KMS-11 (cell line): ENCODE results near the gene SLC6A17.

ENCODE experiments used
- H2AFZ ChIP-seq: fragments of 200-600 bp; sonication (generic); 2 replicates; pipeline ENCODE4 v1.6.1; 2016; ENCODE audit warnings: antibody characterized with exemption, mixed run types, low read depth
- H3K27ac ChIP-seq: fragments of 200-600 bp; sonication (generic); 2 replicates; pipeline ENCODE4 v1.6.1; 2016; ENCODE audit warnings: mild to moderate bottlenecking, mixed run types
- H3K27me3 ChIP-seq: fragments of 200-600 bp; sonication (generic); 2 replicates; pipeline ENCODE4 v1.6.1; 2017; ENCODE audit warnings: mild to moderate bottlenecking, low read depth, mixed run types, moderate library complexity; ENCODE audit not compliant: insufficient read depth
- H3K36me3 ChIP-seq: fragments of 200-600 bp; sonication (generic); 2 replicates; pipeline ENCODE4 v1.6.1; 2017; ENCODE audit warnings: mild to moderate bottlenecking, mixed run types; ENCODE audit not compliant: insufficient read depth
- H3K4me1 ChIP-seq: fragments of 200-600 bp; sonication (generic); 2 replicates; pipeline ENCODE4 v1.6.1; 2016; ENCODE audit warnings: mild to moderate bottlenecking, low read depth, mixed run types; ENCODE audit not compliant: poor library complexity, severe bottlenecking
- H3K4me2 ChIP-seq: fragments of 200-600 bp; sonication (generic); 2 replicates; pipeline ENCODE4 v1.7.0; 2016; ENCODE audit warnings: mild to moderate bottlenecking, mixed run types
- H3K4me3 ChIP-seq: fragments of 200-600 bp; sonication (generic); IDR thresholded peaks from 2 replicates; pipeline ENCODE4 v1.6.1; 2017; ENCODE audit warnings: low read depth, low read length, mixed read lengths; ENCODE audit not compliant: insufficient read depth
- H3K79me2 ChIP-seq: fragments of 200-600 bp; sonication (generic); 2 replicates; pipeline ENCODE4 v1.6.1; 2016; ENCODE audit warnings: low read depth, mixed run types; ENCODE audit not compliant: insufficient read depth
- H3K9ac ChIP-seq: fragments of 200-600 bp; sonication (generic); 2 replicates; pipeline ENCODE4 v1.6.1; 2016; ENCODE audit warnings: mild to moderate bottlenecking, mixed run types
- H4K20me1 ChIP-seq: fragments of 200-600 bp; sonication (generic); 2 replicates; pipeline ENCODE4 v1.6.1; 2016; ENCODE audit warnings: mild to moderate bottlenecking, mixed run types; ENCODE audit not compliant: insufficient read depth
- CTCF ChIP-seq: fragments of 200-600 bp; sonication (generic); conservative IDR thresholded peaks from 2 replicates; pipeline ENCODE4 v1.6.1; 2017; ENCODE audit warnings: low read depth, mild to moderate bottlenecking, antibody characterized with exemption, low read length, moderate library complexity, mixed read lengths

SLC6A17 gene

GRCh38 chr1:110223581-110223980 lies 73.3 kb downstream of the SLC6A17 start:
- H3K4me2 ChIP-seq: no peak overlapping the region
- H2AFZ ChIP-seq: no peak overlapping the region
- H3K27me3 ChIP-seq: no peaks in the 10 kb centered on the region
- H3K4me1 ChIP-seq: no peaks in the 10 kb centered on the region
- H3K9ac ChIP-seq: no peak overlapping the region
- no peaks in the 10 kb centered on the region for H3K79me2 ChIP-seq
- no peaks in the 10 kb centered on the region for H4K20me1 ChIP-seq
- no peak overlapping the region for H3K4me3 ChIP-seq
- H3K36me3 ChIP-seq: no peaks in the 10 kb centered on the region
- TF ChIP-seq CTCF: no peak
- H3K27ac ChIP-seq: no peak overlapping the region

- Histone ChIP-seq H3K27me3 (no peaks in the 10 kb centered on the region), H2AFZ (no peak overlapping the region), H3K4me2 (no peak overlapping the region), H3K4me1 (no peaks in the 10 kb centered on the region), H3K79me2 (no peaks in the 10 kb centered on the region), H4K20me1 (no peaks in the 10 kb centered on the region), H3K9ac (no peak overlapping the region), H3K4me3 (no peak overlapping the region), H3K27ac (no peak overlapping the region), H3K36me3 (no peaks in the 10 kb centered on the region)
- TF ChIP-seq CTCF: no peak
Measured at GRCh38 chr1:110224240-110224995, 74.1 kb downstream of the SLC6A17 start.

DNA sequence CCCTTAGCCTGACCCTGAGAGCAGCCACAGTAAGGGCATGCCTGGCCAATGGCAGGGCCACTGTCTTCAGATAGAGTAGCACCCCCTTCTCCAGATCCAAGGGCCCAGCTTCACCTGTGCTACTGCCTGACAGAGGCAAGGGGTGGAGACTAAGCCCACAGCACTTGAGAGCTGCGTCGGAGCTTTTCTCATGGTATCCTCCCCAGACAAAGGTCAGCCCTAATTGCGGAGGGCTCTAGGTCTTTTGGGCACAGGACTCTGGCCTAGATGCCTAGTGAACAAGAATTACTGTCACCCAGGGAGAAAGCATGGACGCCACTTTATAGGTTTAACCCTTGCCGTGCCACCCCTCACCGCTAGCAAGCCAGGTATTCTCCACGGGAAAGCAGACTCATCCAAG lies 74.9 kb downstream of the SLC6A17 start:
- Histone ChIP-seq H3K27ac (no peak overlapping the region), H3K36me3 (no peaks in the 10 kb centered on the region), H3K4me1 (no peaks in the 10 kb centered on the region), H3K27me3 (no peaks in the 10 kb centered on the region), H3K79me2 (no peaks in the 10 kb centered on the region), H2AFZ (no peak overlapping the region), H4K20me1 (no peaks in the 10 kb centered on the region), H3K9ac (no peak overlapping the region), H3K4me2 (no peak overlapping the region), H3K4me3 (no peak overlapping the region)
- TF ChIP-seq CTCF: no peak

- H4K20me1 ChIP-seq: no peaks in the 10 kb centered on the region
- H2AFZ ChIP-seq: no peak overlapping the region
- H3K4me1 ChIP-seq: no peaks in the 10 kb centered on the region
- H3K27me3 ChIP-seq: no peaks in the 10 kb centered on the region
- H3K79me2 ChIP-seq: no peaks in the 10 kb centered on the region
- TF ChIP-seq CTCF: no peak
- no peak overlapping the region for H3K4me2 ChIP-seq
- H3K4me3 ChIP-seq: no peak overlapping the region
- no peaks in the 10 kb centered on the region for H3K36me3 ChIP-seq
- H3K9ac ChIP-seq: no peak overlapping the region
- H3K27ac ChIP-seq: no peak overlapping the region
Measured at GRCh38 chr1:110225756-110226404, 75.6 kb downstream of the SLC6A17 start.
